GM12878 (cell line): ENCODE results near the gene HBB. TPM values are rescaled to one million over a fixed set of nuclear protein-coding genes. Genes with fewer than 3 reads are reported as not detected.
A peak's percentile ranks its signal among the peaks of the same experiment; 100 is the strongest.

Experiments used
- ATAC-seq: fragments of 200-7000 bp; cut with Tn5 transposase; 3 replicates; pipeline ENCODE4 v1.9.1; 2020; ENCODE audit warnings: mild to moderate bottlenecking, moderate library complexity
- BruUV-seq: library from RNA; stranded (reverse); fragments of 400-500 nt; replicated peaks from 2 replicates; lab custom pipeline; 2021; lab: Mats Ljungman, UMichigan
- CTCF ChIA-PET: fragments of 300-600 bp; sonication (Branson Sonifier 250); formaldehyde crosslinking; extraction: SDS; loops from one replicate; lab custom pipeline; 2021; ENCODE audit warnings: inconsistent platforms; lab: Yijun Ruan, JAX
- POLR2A ChIA-PET: fragments of 350-600 bp; formaldehyde crosslinking; extraction: SDS; loops from one replicate; lab custom pipeline; 2021; ENCODE audit warnings: inconsistent platforms; lab: Charles Lee
- RAD21 ChIA-PET: fragments of 300-600 bp; sonication (Branson Sonifier 250); formaldehyde crosslinking; loops from one replicate; lab custom pipeline; 2023; ENCODE audit warnings: antibody characterized with exemption; ENCODE audit not compliant: unreplicated experiment; lab: Charles Lee
- SMC1A ChIA-PET: fragments of 300-600 bp; sonication (Branson Sonifier 250); formaldehyde crosslinking; loops from one replicate; lab custom pipeline; 2023; ENCODE audit not compliant: unreplicated experiment, uncharacterized antibody; lab: Charles Lee
- DNase-seq: peaks from one replicate; pipeline ENCODE4 v3.0.0-alpha.2; 2011; ENCODE audit warnings: low read depth, low spot score
- FAIRE-seq: peaks from 3 replicates; lab custom pipeline; 2011; peaks lifted over from hg19 to GRCh38; lab: Jason Lieb, UNC
- H2AFZ ChIP-seq: 2 replicates; pipeline ENCODE4 v1.6.0; 2011; ENCODE audit warnings: low read depth, low read length, control low read depth; ENCODE audit not compliant: control insufficient read depth
- H3K27ac ChIP-seq: 2 replicates; pipeline ENCODE4 v1.5.1; 2011; ENCODE audit warnings: control low read depth; ENCODE audit not compliant: control insufficient read depth, insufficient read depth
- H3K27me3 ChIP-seq, 2 experiments: replicated peaks in 1 of 2; 2 replicates each; pipeline versions ENCODE4 v1.6.0 to v1.6.1; 2011; ENCODE audit warnings: low read length in 1 of 2; ENCODE audit not compliant: control insufficient read depth in 2 of 2, insufficient read depth in 2 of 2
- H3K36me3 ChIP-seq, 2 experiments: 2 replicates each; pipeline ENCODE4 v1.5.1; 2011; ENCODE audit warnings: low read length in 1 of 2; ENCODE audit not compliant: control insufficient read depth in 2 of 2, insufficient read depth in 2 of 2
- H3K4me1 ChIP-seq: 2 replicates; pipeline ENCODE4 v1.6.1; 2011; ENCODE audit warnings: mild to moderate bottlenecking, low read length, moderate library complexity, mixed read lengths; ENCODE audit not compliant: control insufficient read depth, insufficient read depth
- H3K4me2 ChIP-seq: 2 replicates; pipeline ENCODE4 v1.6.0; 2011; ENCODE audit warnings: control low read depth; ENCODE audit not compliant: control insufficient read depth, insufficient read depth
- H3K4me3 ChIP-seq: fragments of 200-600 bp; sonication (generic); 2 replicates; pipeline ENCODE4 v1.5.1; 2016
- H3K79me2 ChIP-seq: 2 replicates; pipeline ENCODE4 v1.6.0; 2011; ENCODE audit warnings: low read length; ENCODE audit not compliant: control insufficient read depth, insufficient read depth
- H3K9ac ChIP-seq: 2 replicates; pipeline ENCODE4 v1.8.0; 2011; ENCODE audit warnings: low read length, control low read depth, mixed read lengths; ENCODE audit not compliant: control insufficient read depth, insufficient read depth
- H3K9me3 ChIP-seq: replicated peaks from 3 replicates; pipeline ENCODE4 v1.5.1; 2011; ENCODE audit warnings: mild to moderate bottlenecking, low read length; ENCODE audit not compliant: control insufficient read depth, insufficient read depth
- H4K20me1 ChIP-seq: 2 replicates; pipeline ENCODE4 v1.6.0; 2011; ENCODE audit not compliant: control insufficient read depth, insufficient read depth
- BHLHE40 ChIP-seq, 2 experiments: fragments of 450-650 bp in 1 of 2; IDR thresholded peaks; 2 replicates each; pipeline ENCODE4 v1.6.1; 2011 to 2017; ENCODE audit warnings: low read depth in 2 of 2, borderline replicate concordance in 1 of 2, improper control_type of control experiment in 1 of 2, low read length in 1 of 2, mild to moderate bottlenecking in 1 of 2
- GABPA ChIP-seq: IDR thresholded peaks from 2 replicates; pipeline ENCODE4 v1.6.1; 2014; ENCODE audit warnings: antibody characterized with exemption, low read depth, mild to moderate bottlenecking, inconsistent platforms
- PKNOX1 ChIP-seq: fragments of 450-650 bp; IDR thresholded peaks from 2 replicates; pipeline ENCODE4 v1.6.1; 2016; ENCODE audit warnings: mild to moderate bottlenecking
- SUZ12 ChIP-seq: fragments of 200-600 bp; sonication (generic); IDR thresholded peaks from one replicate; pipeline ENCODE4 v1.6.1; 2018; ENCODE audit warnings: antibody characterized with exemption, mild to moderate bottlenecking; ENCODE audit not compliant: unreplicated experiment
- WGBS: methylation state at CpG from one replicate; pipeline ENCODE4 v1.1.6; 2016; ENCODE audit warnings: low lambda C conversion rate; ENCODE audit not compliant: insufficient replicate concordance, insufficient coverage; ENCODE audit errors: missing lambda C conversion rate; 5-methylcytosine and 5-hydroxymethylcytosine counted together
- in situ Hi-C: fragments of 300-500 bp; cut with MboI; formaldehyde crosslinking; loops from 9 replicates; pipeline ENCODE4 v1.14.3; 2018; ENCODE audit warnings: mixed read lengths
- intact Hi-C: fragments of 100-400 bp; cut with micrococcal nuclease; formaldehyde crosslinking; loops from one replicate; pipeline ENCODE4 v1.14.2; 2022; ENCODE audit not compliant: unreplicated experiment
- polyA plus RNA-seq, 11 experiments: library from polyadenylated mRNA; depleted of rRNA in 4 of 11; unstranded in 6 of 11; stranded (reverse) in 5 of 11; fragments of >200 nt; fragmentation: Nextera tagmentation in 4 of 11; fragmentation: Illumina TruSeq in 1 of 11; extraction: Ambion mirVana in 4 of 11; extraction: Trizol in 1 of 11; gene quantifications; 1 replicate in 1 of 11; 2 replicates in 10 of 11; pipeline versions ENCODE4 v1.2.1 to v1.2.3, GENCODE V29; 2011 to 2016; ENCODE audit warnings: inconsistent platforms in 2 of 11, missing spikeins in 2 of 11, low read depth in 1 of 11
- total RNA-seq, 4 experiments: library from RNA; depleted of rRNA in 3 of 4; stranded (reverse); fragments of >200 nt in 3 of 4; fragmentation: Illumina TruSeq in 1 of 4; extraction: Trizol in 1 of 4; gene quantifications; 2 replicates each; pipeline versions ENCODE4 v1.2.1 to v1.2.3, GENCODE V29; 2013 to 2021

HBB gene
- total and polyA plus RNA-seq, 10 of the 15 experiments (the other 5 are each of a cell fraction or from before 2014, with no cell fraction given), result 0.36 TPM; not detected in 9

- FAIRE-seq (no peak), DNase-seq (no peak), ATAC-seq (no peak)
- Histone ChIP-seq H3K79me2 (no peaks in the 10 kb centered on the region), H3K9ac (no peak overlapping the region), H3K9me3 (no peaks in the 10 kb centered on the region), H3K27ac (no peak overlapping the region), H3K27me3 (peaks cover 0 to 2% of the 10 kb centered on the region in 2 experiments; a peak in 2 of 4 replicates), H4K20me1 (no peaks in the 10 kb centered on the region), H3K4me1 (no peaks in the 10 kb centered on the region), H2AFZ (no peak overlapping the region), H3K4me3 (no peak overlapping the region), H3K4me2 (no peak overlapping the region), H3K36me3 (no peaks in the 10 kb centered on the region)
- in situ Hi-C loops (no loop called here), intact Hi-C loops (no loop called here)
- WGBS, result 16% methylated on average over 4 of the region's 4 CpGs
- BruUV-seq, result no TSS peak
- RAD21 ChIA-PET, result no interaction called here
- SMC1A ChIA-PET, result no interaction called here
- TF ChIP-seq SUZ12 (no peak), PKNOX1 (no peak)
- POLR2A ChIA-PET, result no interaction called here
- CTCF ChIA-PET, result no interaction called here
Observed at GRCh38 chr11:5243816-5244180, 16.9 kb upstream of the HBB start.

- intact Hi-C loops, result no loop called here
- DNase-seq, result no peak
Observed at GRCh38 chr11:5242933-5243815, 16.3 kb upstream of the HBB start.

More at GRCh38 chr11:5242933-5243815, 16.3 kb upstream of the HBB start:
- Histone ChIP-seq H3K79me2 (no peaks in the 10 kb centered on the region), H3K27ac (no peak overlapping the region), H3K4me3 (no peak overlapping the region), H4K20me1 (no peaks in the 10 kb centered on the region), H3K4me1 (no peaks in the 10 kb centered on the region), H3K36me3 (no peaks in the 10 kb centered on the region), H3K9ac (no peak overlapping the region)
- BruUV-seq, result no TSS peak
- SMC1A ChIA-PET, result no interaction called here
- CTCF ChIA-PET, result interaction anchor here (0.6 kb wide), 1 partner anchor 358 kb away, joined by 3 read pairs; no protein-coding TSS in a partner anchor
- in situ Hi-C loops, result no loop called here
- RAD21 ChIA-PET, result no interaction called here
- no peak for TF ChIP-seq GABPA
- TF ChIP-seq BHLHE40 (IDR thresholded peaks at IDR 0.05; ENCODE audit: borderline replicate concordance in 1 of 2, low read depth in 2 of 2, low read length in 1 of 2), result peak in 1 of 2 experiments; percentile 47; a peak in 1 of 4 replicates
- TF ChIP-seq, all 136 proteins: peak for 1
- WGBS, result 7% methylated on average over 7 of the region's 7 CpGs
- Histone ChIP-seq H2AFZ (no peak overlapping the region), H3K9me3 (no peaks in the 10 kb centered on the region), H3K27me3 (peaks cover 0 to 2% of the 10 kb centered on the region in 2 experiments; a peak in 2 of 4 replicates), H3K4me2 (no peak overlapping the region)
- FAIRE-seq (no peak), ATAC-seq (peak; percentile 40; the same call in 1 of the 3 replicates)
- POLR2A ChIA-PET, result no interaction called here
